Fibroblast of lung (primary cell): ENCODE measurements around the gene PHLDB3. TPM values are rescaled to one million over a fixed set of nuclear protein-coding genes. Genes with fewer than 3 reads are reported as not detected.
"Not testable (repeated sequence)": the region's sequence is repeated elsewhere in the genome, so short reads cannot be mapped to it uniquely, and the experiment has no call there.

Source experiments
- DNase-seq, 2 donors: peaks; one replicate each; pipeline versions ENCODE4 v3.0.0 to v3.0.0-alpha.2; 2010; ENCODE audit warnings: low read depth in 2 of 2
- H2AFZ ChIP-seq: 2 replicates; pipeline ENCODE4 v1.5.1; 2012; ENCODE audit warnings: low read length, control low read depth, inconsistent platforms
- H3K27ac ChIP-seq: 2 replicates; pipeline ENCODE4 v1.5.1; 2011; ENCODE audit warnings: low read length, control low read depth; ENCODE audit not compliant: insufficient read depth
- H3K27me3 ChIP-seq: 2 replicates; pipeline ENCODE4 v1.5.1; 2011; ENCODE audit warnings: mild to moderate bottlenecking, low read length; ENCODE audit not compliant: control insufficient read depth, insufficient read depth
- H3K36me3 ChIP-seq: 2 replicates; pipeline ENCODE4 v1.5.1; 2011; ENCODE audit warnings: low read length; ENCODE audit not compliant: control insufficient read depth, insufficient read depth
- H3K4me1 ChIP-seq: 2 replicates; pipeline ENCODE4 v1.5.1; 2011; ENCODE audit warnings: low read length; ENCODE audit not compliant: control insufficient read depth, insufficient read depth; ENCODE audit errors: extremely low read depth
- H3K4me2 ChIP-seq: 2 replicates; pipeline ENCODE4 v1.5.1; 2011; ENCODE audit warnings: low read length, control low read depth; ENCODE audit not compliant: insufficient read depth; ENCODE audit errors: extremely low read depth
- H3K4me3 ChIP-seq, 4 experiments: fragments of 200-600 bp in 1 of 4; sonication (generic) in 1 of 4; replicated peaks in 1 of 4; 2 replicates each; pipeline ENCODE4 v1.5.1; 2011 to 2016; ENCODE audit warnings: low read length in 4 of 4, low read depth in 3 of 4, mild to moderate bottlenecking in 3 of 4, control low read depth in 2 of 4, inconsistent platforms in 1 of 4, mixed read lengths in 1 of 4; ENCODE audit not compliant: insufficient read depth in 1 of 4; ENCODE audit errors: control extremely low read depth in 1 of 4
- H3K79me2 ChIP-seq: 2 replicates; pipeline ENCODE4 v1.5.1; 2012; ENCODE audit warnings: mild to moderate bottlenecking, low read length, inconsistent platforms; ENCODE audit not compliant: control insufficient read depth, insufficient read depth
- H3K9ac ChIP-seq: 2 replicates; pipeline ENCODE4 v1.5.1; 2011; ENCODE audit warnings: mild to moderate bottlenecking, low read length, control low read depth; ENCODE audit not compliant: insufficient read depth
- H3K9me3 ChIP-seq: 2 replicates; pipeline ENCODE4 v1.5.1; 2012; ENCODE audit warnings: low read depth, low read length; ENCODE audit not compliant: control insufficient read depth, insufficient read depth
- H4K20me1 ChIP-seq: 2 replicates; pipeline ENCODE4 v1.5.1; 2011; ENCODE audit warnings: low read length; ENCODE audit not compliant: control insufficient read depth, insufficient read depth; ENCODE audit errors: extremely low read depth
- EZH2 ChIP-seq: IDR thresholded peaks from 2 replicates; pipeline ENCODE4 v1.5.1; 2012; ENCODE audit warnings: low read length, control low read depth, mild to moderate bottlenecking; ENCODE audit errors: missing control alignments
- polyA plus RNA-seq, 2 donors: library from polyadenylated mRNA; depleted of rRNA in 1 of 2; stranded (reverse) in 1 of 2; unstranded in 1 of 2; fragments of >200 nt; gene quantifications; 2 replicates each; pipeline ENCODE4 v1.2.1, GENCODE V29; 2011 to 2012; ENCODE audit warnings: missing spikeins in 1 of 2
- total RNA-seq: library from RNA; depleted of rRNA; stranded (reverse); fragments of >200 nt; gene quantifications from 2 replicates; pipeline ENCODE4 v1.2.1, GENCODE V29; 2014
- TF ChIP-seq, protein P1 (sequence below), 2 donors: IDR thresholded peaks in 1 of 2; conservative IDR thresholded peaks in 1 of 2; 1 replicate in 1 of 2; 2 replicates in 1 of 2; pipeline ENCODE4 v1.5.1; 2011 to 2012; ENCODE audit warnings: low read length in 2 of 2, control low read depth in 1 of 2, inconsistent platforms in 1 of 2, low read depth in 1 of 2, mild to moderate bottlenecking in 1 of 2

The PHLDB3 gene
- total and polyA plus RNA-seq, 2 donors (not counting 1 experiment from before 2014, with no cell fraction given): 1.8 to 35.8 TPM

DNA sequence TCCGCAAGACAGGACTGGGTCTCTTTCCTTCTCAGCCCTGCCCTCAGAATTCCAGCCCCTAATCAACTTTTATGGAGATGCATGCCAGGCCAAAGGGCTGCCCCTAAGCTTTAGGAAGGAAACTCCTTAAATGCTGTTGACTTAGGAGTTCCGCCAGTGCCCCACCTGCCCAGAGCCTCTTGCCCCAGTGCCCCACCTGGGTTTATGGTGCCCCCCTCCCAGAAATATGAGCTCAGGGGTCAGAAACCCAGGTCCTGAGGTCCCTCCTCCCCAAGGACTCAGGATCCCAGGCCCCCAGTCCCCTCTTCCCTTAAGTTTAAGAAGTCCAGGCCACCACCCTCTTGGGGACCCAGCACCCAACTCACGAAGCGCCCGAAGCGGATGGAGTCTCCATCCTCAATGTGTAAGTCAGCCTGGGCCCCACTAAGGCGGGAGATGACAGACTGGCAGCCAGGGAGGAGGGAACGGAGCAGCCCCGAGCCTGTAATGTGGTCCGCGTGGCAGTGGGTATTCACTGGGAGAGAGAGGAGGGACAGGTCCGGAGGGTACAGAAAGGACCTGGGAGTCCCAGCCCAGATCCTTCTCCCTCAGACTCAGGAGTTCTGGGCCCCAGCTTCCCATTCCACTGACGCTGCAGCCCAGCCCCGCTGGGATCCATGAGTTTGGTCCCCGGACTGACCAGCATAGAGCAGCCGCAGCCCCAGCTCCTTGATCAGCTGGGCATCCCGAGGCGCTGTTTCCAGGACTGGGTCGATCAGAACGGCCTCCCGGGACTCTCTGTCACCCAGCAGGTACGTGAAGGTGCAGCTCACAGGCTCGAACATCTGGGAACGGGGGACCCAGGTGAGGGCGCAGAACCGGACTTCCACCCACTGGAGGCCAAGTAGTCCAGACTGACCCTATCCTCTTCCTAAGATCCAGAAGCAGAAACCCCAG is 21.6 kb upstream of the PHLDB3 start:
- H3K4me1 ChIP-seq: no peaks in the 10 kb centered on the region
- no peaks in the 10 kb centered on the region for H3K27me3 ChIP-seq
- H3K36me3 ChIP-seq: no peaks in the 10 kb centered on the region
- peak overlapping the region; percentile 75 for H3K27ac ChIP-seq
- H3K79me2 ChIP-seq: peaks cover 28% of the 10 kb centered on the region
- peak overlapping the region; percentile 7 for H2AFZ ChIP-seq
- no peaks in the 10 kb centered on the region for H3K9me3 ChIP-seq
- DNase-seq: no peak
- peak overlapping the region; percentile 82 to 90 (median 88) for H3K4me3 ChIP-seq
- peak overlapping the region; percentile 73 for H3K9ac ChIP-seq
- TF ChIP-seq EZH2: no peak
- TF ChIP-seq, protein P1, sequence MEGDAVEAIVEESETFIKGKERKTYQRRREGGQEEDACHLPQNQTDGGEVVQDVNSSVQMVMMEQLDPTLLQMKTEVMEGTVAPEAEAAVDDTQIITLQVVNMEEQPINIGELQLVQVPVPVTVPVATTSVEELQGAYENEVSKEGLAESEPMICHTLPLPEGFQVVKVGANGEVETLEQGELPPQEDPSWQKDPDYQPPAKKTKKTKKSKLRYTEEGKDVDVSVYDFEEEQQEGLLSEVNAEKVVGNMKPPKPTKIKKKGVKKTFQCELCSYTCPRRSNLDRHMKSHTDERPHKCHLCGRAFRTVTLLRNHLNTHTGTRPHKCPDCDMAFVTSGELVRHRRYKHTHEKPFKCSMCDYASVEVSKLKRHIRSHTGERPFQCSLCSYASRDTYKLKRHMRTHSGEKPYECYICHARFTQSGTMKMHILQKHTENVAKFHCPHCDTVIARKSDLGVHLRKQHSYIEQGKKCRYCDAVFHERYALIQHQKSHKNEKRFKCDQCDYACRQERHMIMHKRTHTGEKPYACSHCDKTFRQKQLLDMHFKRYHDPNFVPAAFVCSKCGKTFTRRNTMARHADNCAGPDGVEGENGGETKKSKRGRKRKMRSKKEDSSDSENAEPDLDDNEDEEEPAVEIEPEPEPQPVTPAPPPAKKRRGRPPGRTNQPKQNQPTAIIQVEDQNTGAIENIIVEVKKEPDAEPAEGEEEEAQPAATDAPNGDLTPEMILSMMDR (conservative IDR thresholded peaks at IDR 0.05 in 1 of 2, IDR thresholded peaks at IDR 0.05 in 1 of 2; ENCODE audit: low read depth in 1 of 2, low read length in 2 of 2): no peak
- peak overlapping the region; percentile 86 for H3K4me2 ChIP-seq
- no peaks in the 10 kb centered on the region for H4K20me1 ChIP-seq

DNA sequence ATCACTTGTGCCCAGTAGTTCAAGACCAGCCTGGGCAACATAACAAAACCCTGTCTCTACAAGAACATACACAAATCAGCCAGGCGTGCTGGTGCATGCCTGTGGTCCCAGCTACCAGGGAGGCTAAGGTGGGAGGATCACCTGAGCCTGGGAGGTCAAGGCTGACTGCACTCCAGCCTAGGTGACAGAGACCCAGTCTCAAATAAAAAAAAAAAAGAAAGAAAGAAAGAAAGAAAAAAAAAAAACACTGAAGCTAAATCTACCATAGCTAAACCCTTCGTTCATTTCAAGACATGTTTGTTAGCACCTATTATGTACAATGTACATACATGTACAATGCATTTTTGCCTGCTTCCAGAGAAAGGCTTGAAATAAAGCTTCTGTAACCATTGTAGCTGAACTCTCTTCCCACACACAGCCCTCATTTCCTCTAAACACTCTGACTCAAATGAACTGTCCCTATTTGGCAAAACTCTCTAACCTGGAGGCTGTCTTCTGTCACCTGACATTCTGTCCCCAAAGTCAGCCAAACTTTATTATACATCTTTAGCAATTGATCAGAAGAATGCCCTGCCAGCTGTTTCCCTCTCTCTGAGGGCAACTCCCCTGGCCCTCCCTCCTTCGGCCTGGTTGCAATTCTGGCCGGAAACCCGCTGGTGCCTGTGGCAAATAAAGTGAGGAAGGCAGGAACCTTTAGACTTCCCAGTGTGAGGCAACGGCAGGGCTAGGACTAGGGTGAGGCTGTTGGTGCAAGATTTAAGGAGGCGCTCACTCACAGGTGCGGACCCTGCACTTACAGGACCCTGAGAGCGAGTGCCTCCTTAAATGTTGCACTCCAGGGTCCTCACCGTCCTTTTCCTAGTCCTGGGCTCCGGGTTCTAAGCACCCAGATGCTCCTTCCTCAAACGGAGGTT is 20.6 kb upstream of the PHLDB3 start:
- peak overlapping the region; percentile 75 for H3K27ac ChIP-seq
- peak overlapping the region; percentile 86 for H3K4me2 ChIP-seq
- peak overlapping the region; percentile 82 to 90 (median 88) for H3K4me3 ChIP-seq
- no peaks in the 10 kb centered on the region for H3K9me3 ChIP-seq
- peak overlapping the region; percentile 73 for H3K9ac ChIP-seq
- peak; percentile 41 to 54 for DNase-seq
- no peaks in the 10 kb centered on the region for H3K4me1 ChIP-seq
- peak overlapping the region; percentile 15 for H2AFZ ChIP-seq
- no peaks in the 10 kb centered on the region for H3K36me3 ChIP-seq
- H4K20me1 ChIP-seq: no peaks in the 10 kb centered on the region
- H3K27me3 ChIP-seq: no peaks in the 10 kb centered on the region
- no peak for TF ChIP-seq EZH2
- TF ChIP-seq, protein P1 (conservative IDR thresholded peaks at IDR 0.05 in 1 of 2, IDR thresholded peaks at IDR 0.05 in 1 of 2; ENCODE audit: low read depth in 1 of 2, low read length in 2 of 2): no peak
- H3K79me2 ChIP-seq: peaks cover 28% of the 10 kb centered on the region

DNA sequence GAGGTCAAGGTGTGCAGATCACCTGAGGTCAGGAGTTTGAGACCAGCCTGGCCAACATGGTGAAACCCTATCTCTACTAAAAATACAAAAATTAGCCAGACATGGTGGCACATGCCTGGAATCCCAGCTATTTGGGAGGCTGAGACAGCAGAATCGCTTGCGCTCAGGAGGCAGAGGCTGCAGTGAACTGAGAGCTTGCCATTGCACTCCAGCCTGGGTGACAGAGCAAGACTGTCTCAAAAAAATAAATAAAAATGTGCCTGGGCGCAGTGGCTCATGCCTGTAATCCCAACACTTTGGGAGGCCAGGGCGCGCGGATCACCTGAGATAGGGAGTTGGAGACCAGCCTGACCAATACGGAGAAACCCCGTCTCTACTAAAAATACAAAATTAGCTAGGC is 19.1 kb upstream of the PHLDB3 start:
- H3K36me3 ChIP-seq, H3K9me3 ChIP-seq, H3K4me1 ChIP-seq, H3K9ac ChIP-seq, H2AFZ ChIP-seq, H3K27me3 ChIP-seq, H3K27ac ChIP-seq, H3K4me3 ChIP-seq, H3K4me2 ChIP-seq, DNase-seq, H4K20me1 ChIP-seq: not testable (repeated sequence)
- H3K79me2 ChIP-seq: peaks cover 28% of the 10 kb centered on the region
